Activated CD8-positive, alpha-beta memory T cell treated with anti-CD3 and anti-CD28 coated beads, Interleukin-2, amount 50 U/mL, for 48 hours (primary cell): ENCODE results near the gene ZNF157.

Experiments used
- DNase-seq: peaks from one replicate; pipeline ENCODE4 v3.0.0-alpha.2; 2020

ZNF157 gene

GRCh38 chrX:47447607-47448006 is 77.2 kb downstream of the ZNF157 start:
- DNase-seq: no peak

GRCh38 chrX:47448165-47448806 is 77.9 kb downstream of the ZNF157 start:
- DNase-seq: no peak

GRCh38 chrX:47452112-47452511 is 81.7 kb downstream of the ZNF157 start:
- DNase-seq: no peak

GRCh38 chrX:47456080-47456479 is 85.7 kb downstream of the ZNF157 start:
- DNase-seq: no peak

- DNase-seq: no peak
Observed at GRCh38 chrX:47458528-47458927, 88.2 kb downstream of the ZNF157 start.

- DNase-seq: no peak
Observed at GRCh38 chrX:47460561-47460960, 90.2 kb downstream of the ZNF157 start.
